H1 (cell line): Measurements from ENCODE around the gene NRXN3.

Experiments
- CREB1 ChIP-seq: IDR thresholded peaks from 2 replicates; pipeline ENCODE4 v1.6.1; 2012; ENCODE audit warnings: inconsistent platforms
- FOSL1 ChIP-seq: IDR thresholded peaks from 2 replicates; pipeline ENCODE4 v1.6.1; 2011; ENCODE audit warnings: mild to moderate bottlenecking, low read depth, low read length, moderate library complexity; ENCODE audit not compliant: insufficient read depth
- HDAC6 ChIP-seq: IDR thresholded peaks from one replicate; pipeline ENCODE4 v1.7.1; 2012; ENCODE audit warnings: low read depth, mild to moderate bottlenecking, inconsistent platforms, low read length, moderate library complexity
- PHF8 ChIP-seq: fragments of 200-600 bp; sonication (generic); conservative IDR thresholded peaks from 2 replicates; pipeline ENCODE4 v1.7.1; 2012; ENCODE audit warnings: low read depth, mild to moderate bottlenecking, inconsistent platforms, low read length, moderate library complexity
- SP1 ChIP-seq: IDR thresholded peaks from 2 replicates; pipeline ENCODE4 v1.6.1; 2011; ENCODE audit warnings: low read depth, low read length
- USF2 ChIP-seq: IDR thresholded peaks from 2 replicates; pipeline ENCODE4 v1.6.1; 2011; ENCODE audit warnings: low read length, improper control_type of control experiment

GRCh38 chr14:78747813-78748212, 577.6 kb downstream of the NRXN3 start:
- TF ChIP-seq USF2 (no peak), SP1 (no peak), CREB1 (no peak), HDAC6 (no peak), PHF8 (no peak), FOSL1 (no peak)
